Measurements from ENCODE around the gene ARID1A. TPM values are rescaled to one million over a fixed set of nuclear protein-coding genes. Genes with fewer than 3 reads are reported as not detected.

ARID1A gene
- total and polyA plus RNA-seq, 2 donors (not counting 3 experiments of a cell fraction or from before 2014, with no cell fraction given) = 36.9 to 77.2 TPM

DNA sequence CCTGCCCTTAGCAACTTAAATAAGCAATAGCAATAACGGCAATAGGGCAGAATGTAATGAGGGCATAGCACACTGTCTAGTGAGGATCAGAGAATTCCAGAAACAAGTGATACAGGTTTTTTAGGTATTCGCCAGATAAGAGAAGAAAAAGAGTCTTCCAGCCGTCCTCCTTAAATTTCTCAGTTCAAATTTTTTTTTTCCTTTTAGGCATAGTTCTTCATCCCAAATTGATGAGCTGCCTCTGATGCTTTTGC is 93.7 kb downstream of the ARID1A start:
- H3K79me2 ChIP-seq (ENCODE audit: control insufficient read depth, insufficient read depth, low read length) = no peaks in the 10 kb centered on the region
- intact Hi-C loops (cut with micrococcal nuclease) (loop anchor here (1.0 to 2.0 kb wide), 5 partner anchors 66 to 289 kb away; no protein-coding TSS in a partner anchor), dilution Hi-C loops (cut with MboI; ENCODE audit: extremely low pct_ligation_motif_present, low sequenced_read_pairs) (loop anchor here (5.0 kb wide), 1 partner anchor 87 kb away; no protein-coding TSS in a partner anchor)
- CTCF ChIA-PET = interaction anchor here (0.9 to 9.4 kb wide), 27 partner anchors 10 to 289 kb away, joined by 3 to 428 read pairs (median 9); partner anchors contain the start of genes ARID1A and GPN2
- no peaks in the 10 kb centered on the region for H3K27me3 ChIP-seq (ENCODE audit: control insufficient read depth in 2 of 2, insufficient read depth in 2 of 2, low read length in 2 of 2)
- H3K4me1 ChIP-seq (ENCODE audit: control insufficient read depth, extremely low read depth, insufficient read depth, low read length) = peaks cover 38% of the 10 kb centered on the region
- TF ChIP-seq JUN (IDR thresholded peaks at IDR 0.05; ENCODE audit: borderline replicate concordance, insufficient read depth, insufficient read length, low read depth) (no peak), EZH2 (IDR thresholded peaks at IDR 0.05; ENCODE audit: borderline replicate concordance, low read depth, low read length, severe bottlenecking) (no peak), GATA2 (IDR thresholded peaks at IDR 0.05; ENCODE audit: insufficient read depth, insufficient read length, low read depth, low read length) (no peak), POLR2AphosphoS5 (IDR thresholded peaks at IDR 0.05; ENCODE audit: insufficient read depth, low read depth, low read length) (no peak), MYC (IDR thresholded peaks at IDR 0.05; ENCODE audit: low read depth, low read length) (no peak), FOS (IDR thresholded peaks at IDR 0.05; ENCODE audit: borderline replicate concordance, insufficient read depth, low read length) (no peak), POLR2A (IDR thresholded peaks at IDR 0.05; ENCODE audit: low read depth, low read length) (no peak)
- TF ChIP-seq, protein P1, sequence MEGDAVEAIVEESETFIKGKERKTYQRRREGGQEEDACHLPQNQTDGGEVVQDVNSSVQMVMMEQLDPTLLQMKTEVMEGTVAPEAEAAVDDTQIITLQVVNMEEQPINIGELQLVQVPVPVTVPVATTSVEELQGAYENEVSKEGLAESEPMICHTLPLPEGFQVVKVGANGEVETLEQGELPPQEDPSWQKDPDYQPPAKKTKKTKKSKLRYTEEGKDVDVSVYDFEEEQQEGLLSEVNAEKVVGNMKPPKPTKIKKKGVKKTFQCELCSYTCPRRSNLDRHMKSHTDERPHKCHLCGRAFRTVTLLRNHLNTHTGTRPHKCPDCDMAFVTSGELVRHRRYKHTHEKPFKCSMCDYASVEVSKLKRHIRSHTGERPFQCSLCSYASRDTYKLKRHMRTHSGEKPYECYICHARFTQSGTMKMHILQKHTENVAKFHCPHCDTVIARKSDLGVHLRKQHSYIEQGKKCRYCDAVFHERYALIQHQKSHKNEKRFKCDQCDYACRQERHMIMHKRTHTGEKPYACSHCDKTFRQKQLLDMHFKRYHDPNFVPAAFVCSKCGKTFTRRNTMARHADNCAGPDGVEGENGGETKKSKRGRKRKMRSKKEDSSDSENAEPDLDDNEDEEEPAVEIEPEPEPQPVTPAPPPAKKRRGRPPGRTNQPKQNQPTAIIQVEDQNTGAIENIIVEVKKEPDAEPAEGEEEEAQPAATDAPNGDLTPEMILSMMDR (IDR thresholded peaks at IDR 0.05; ENCODE audit: extremely low read depth in 1 of 2, insufficient read depth in 1 of 2, low read depth in 1 of 2, low read length in 2 of 2) = no peak
- TF ChIP-seq, protein P2, sequence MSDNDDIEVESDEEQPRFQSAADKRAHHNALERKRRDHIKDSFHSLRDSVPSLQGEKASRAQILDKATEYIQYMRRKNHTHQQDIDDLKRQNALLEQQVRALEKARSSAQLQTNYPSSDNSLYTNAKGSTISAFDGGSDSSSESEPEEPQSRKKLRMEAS (IDR thresholded peaks at IDR 0.05; ENCODE audit: insufficient read depth, insufficient read length) = no peak
- POLR2A ChIA-PET = interaction anchor here (1.2 kb wide), 1 partner anchor 98 kb away, joined by 6 read pairs; no protein-coding TSS in a partner anchor
- H2AFZ ChIP-seq (ENCODE audit: low read depth, low read length) = no peak overlapping the region
- no TSS peak for BruUV-seq (replicated peaks)
- no peaks in the 10 kb centered on the region for H3K9me3 ChIP-seq (replicated peaks; ENCODE audit: control insufficient read depth, insufficient read depth, low read length)
- no peaks in the 10 kb centered on the region for H3K9me1 ChIP-seq (replicated peaks; ENCODE audit: control insufficient read depth, extremely low read depth, insufficient read depth, low read length)
- no peak overlapping the region for H3K4me3 ChIP-seq (replicated peaks in 1 of 3; ENCODE audit: insufficient read depth in 1 of 3, low read depth in 1 of 3, low read length in 3 of 3)
- DNase-seq (ENCODE audit: low read depth, low spot score) (no peak), FAIRE-seq (no peak)
- H3K9ac ChIP-seq (replicated peaks; ENCODE audit: extremely low read depth, insufficient read depth, low read length) = no peak overlapping the region
- no peaks in the 10 kb centered on the region for H4K20me1 ChIP-seq (replicated peaks; ENCODE audit: control insufficient read depth, extremely low read depth, insufficient read depth, low read length)
- peaks cover 0 to 5% of the 10 kb centered on the region in 2 experiments for H3K36me3 ChIP-seq (ENCODE audit: control insufficient read depth in 2 of 2, extremely low read depth in 1 of 2, insufficient read depth in 2 of 2, low read length in 2 of 2)
- H3K4me2 ChIP-seq (ENCODE audit: insufficient read depth, low read length) = no peak overlapping the region
- H3K27ac ChIP-seq (ENCODE audit: insufficient read depth, low read depth, low read length) = no peak overlapping the region
